GM19397 (cell line): ENCODE results near the gene SOX8.
"Not testable (repeated sequence)": the region's sequence is repeated elsewhere in the genome, so short reads cannot be mapped to it uniquely, and the experiment has no call there.

ENCODE experiments used
- ATAC-seq: cut with Tn5 transposase; IDR thresholded peaks from one replicate; pipeline ENCODE4 v1.9.1; 2021; ENCODE audit warnings: mild to moderate bottlenecking, moderate library complexity; ENCODE audit not compliant: unreplicated experiment

The SOX8 gene

GRCh38 chr16:952321-952720, 29.2 kb upstream of the SOX8 start:
- no peak for ATAC-seq

- not testable (repeated sequence) for ATAC-seq
Measured at GRCh38 chr16:953818-954217, 27.8 kb upstream of the SOX8 start.

GRCh38 chr16:955766-956165, 25.8 kb upstream of the SOX8 start:
- ATAC-seq, result not testable (repeated sequence)

- ATAC-seq, result no peak
Measured at GRCh38 chr16:959232-960040, 22.1 kb upstream of the SOX8 start.

GRCh38 chr16:962366-962765, 19.2 kb upstream of the SOX8 start:
- no peak for ATAC-seq

- no peak for ATAC-seq
Measured at GRCh38 chr16:962901-963814, 18.4 kb upstream of the SOX8 start.

GRCh38 chr16:963913-964312, 17.7 kb upstream of the SOX8 start:
- no peak for ATAC-seq

GRCh38 chr16:964356-965035, 17.1 kb upstream of the SOX8 start:
- ATAC-seq, result no peak

GRCh38 chr16:965036-965395, 16.6 kb upstream of the SOX8 start:
- ATAC-seq, result no peak

- no peak for ATAC-seq
Measured at GRCh38 chr16:965487-965886, 16.1 kb upstream of the SOX8 start.

GRCh38 chr16:966035-966434, 15.5 kb upstream of the SOX8 start:
- no peak for ATAC-seq

GRCh38 chr16:966505-966904, 15.1 kb upstream of the SOX8 start:
- no peak for ATAC-seq

GRCh38 chr16:967077-967541, 14.5 kb upstream of the SOX8 start:
- no peak for ATAC-seq

GRCh38 chr16:967546-968295, 13.8 kb upstream of the SOX8 start:
- ATAC-seq, result no peak

GRCh38 chr16:968620-969019, 12.9 kb upstream of the SOX8 start:
- no peak for ATAC-seq

- ATAC-seq, result no peak
Measured at GRCh38 chr16:969508-970385, 11.8 kb upstream of the SOX8 start.

- peak; percentile 14 for ATAC-seq
Measured at GRCh38 chr16:970386-970765, 11.2 kb upstream of the SOX8 start.

- peak; percentile 79 for ATAC-seq
Measured at GRCh38 chr16:970766-971581, 10.6 kb upstream of the SOX8 start, which contains the start of gene LMF1. Gene LMF1 (minus strand): TSS chr16:970984. CDS start chr16:970980, 4 bp downstream.

- ATAC-seq, result no peak
Measured at GRCh38 chr16:971582-971905, 10.0 kb upstream of the SOX8 start.
